ENCODE measurements around the gene PRDM5. TPM values are rescaled to one million over a fixed set of nuclear protein-coding genes. Genes with fewer than 3 reads are reported as not detected.

Gene PRDM5
- total RNA-seq, 2 experiments from 2014 or later: 0.23 TPM; not detected in 1

DNA sequence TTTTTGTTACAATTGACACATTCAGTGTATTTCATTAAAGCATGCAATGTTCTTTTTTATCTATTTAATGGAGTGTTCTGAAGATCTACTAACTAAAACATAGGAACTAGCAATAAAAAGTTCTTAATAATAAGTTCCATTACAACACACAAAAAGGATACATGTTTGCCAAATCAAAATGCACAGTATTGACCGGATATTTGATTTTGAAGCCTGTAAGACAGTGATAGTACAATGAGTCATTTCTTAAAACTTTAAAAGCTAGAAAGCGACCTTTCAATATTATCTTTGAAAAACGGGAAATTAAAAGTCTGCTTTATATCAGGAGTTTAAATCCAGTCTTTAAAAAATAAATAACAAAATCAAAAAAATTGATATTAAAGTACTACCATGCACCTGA lies 2.4 kb upstream of the PRDM5 start:
- DNase-seq: no peak
- peaks cover 51% of the 10 kb centered on the region for H3K27me3 Mint-ChIP-seq

DNA sequence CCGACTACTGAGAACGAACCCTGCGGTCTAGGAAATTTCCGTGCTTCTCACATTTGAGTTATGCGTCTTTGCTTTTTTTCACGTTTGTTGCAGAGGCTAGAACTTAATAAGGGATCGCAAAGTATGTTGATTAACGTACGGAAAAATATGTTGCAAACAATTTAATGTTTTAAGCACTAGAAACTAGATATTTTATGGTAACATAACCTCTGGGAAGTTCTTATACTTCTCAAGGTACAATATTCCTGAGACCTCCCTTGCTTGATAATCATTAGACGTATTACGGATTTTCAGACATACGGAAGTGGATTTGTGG lies 639 bp upstream of the PRDM5 start:
- CTCF ChIA-PET: interaction anchor here (1.1 kb wide), 1 partner anchor 127 kb away, joined by 3 read pairs; no protein-coding TSS in a partner anchor
- H3K4me1 Mint-ChIP-seq: peaks cover 9% of the 10 kb centered on the region

More for the DNA sequence above, 2.4 kb upstream of the PRDM5 start:
- no peak overlapping the region for H3K4me3 Mint-ChIP-seq
- ChIA-PET POLR2A (no interaction called here), CTCF (no interaction called here)
- no peaks in the 10 kb centered on the region for H3K9me3 Mint-ChIP-seq
- peaks cover 9% of the 10 kb centered on the region for H3K4me1 Mint-ChIP-seq
- H3K27ac Mint-ChIP-seq: no peak overlapping the region
- H3K36me3 Mint-ChIP-seq (ENCODE audit: low read depth): peaks cover 5% of the 10 kb centered on the region

DNA sequence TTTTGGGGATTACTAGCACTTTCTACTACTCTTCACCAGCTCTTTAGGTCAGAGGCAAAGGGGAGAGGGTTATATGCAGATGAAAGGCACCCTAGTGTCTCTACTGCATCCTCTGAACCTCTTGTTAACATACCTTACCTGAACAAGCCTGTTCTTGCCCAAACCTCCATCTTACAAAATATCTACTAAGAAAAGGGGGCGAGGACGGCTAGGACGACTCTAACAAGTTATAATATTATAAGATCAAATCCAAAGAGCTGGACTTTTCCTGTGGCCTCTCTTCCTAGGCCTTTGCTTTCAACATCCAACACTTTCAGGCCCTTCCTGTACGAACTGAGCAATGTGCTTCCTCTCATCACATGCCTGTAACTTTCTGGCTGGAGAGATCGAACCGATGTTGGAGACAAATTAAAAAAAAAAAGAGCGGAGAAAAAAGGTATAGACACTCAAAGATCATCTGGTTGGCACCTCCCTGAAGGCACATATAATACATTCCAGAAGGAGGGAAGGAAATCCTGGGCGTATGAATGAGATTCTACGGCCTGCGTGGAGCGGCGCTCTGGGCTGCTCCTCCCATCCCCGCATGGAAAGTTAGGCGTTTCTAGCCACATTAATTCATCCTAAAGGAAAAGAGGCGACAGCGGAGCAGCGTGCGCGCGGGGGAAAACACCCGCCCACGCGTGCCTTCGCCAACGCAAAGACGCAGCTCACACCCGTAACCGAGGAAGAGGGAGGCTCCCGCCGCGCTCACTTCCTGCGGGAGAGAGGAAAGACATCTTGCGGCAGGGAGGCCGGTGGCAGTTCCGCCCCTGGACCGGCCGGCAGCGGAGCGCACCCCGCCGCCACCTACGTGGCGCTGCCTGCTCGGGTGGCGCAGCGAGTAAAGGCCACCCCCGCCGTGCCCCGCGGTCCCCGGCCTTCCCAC lies 808 bp downstream of the PRDM5 start:
- H3K9me3 Mint-ChIP-seq: no peaks in the 10 kb centered on the region
- peak; percentile 32 for DNase-seq
- H3K27me3 Mint-ChIP-seq: peaks cover 52% of the 10 kb centered on the region
- peaks cover 5% of the 10 kb centered on the region for H3K36me3 Mint-ChIP-seq (ENCODE audit: low read depth)
- peak overlapping the region; percentile 70 for H3K4me3 Mint-ChIP-seq
- no peak overlapping the region for H3K27ac Mint-ChIP-seq
- CTCF ChIA-PET: no interaction called here
- POLR2A ChIA-PET: no interaction called here
- peaks cover 9% of the 10 kb centered on the region for H3K4me1 Mint-ChIP-seq

More for the DNA sequence above, 639 bp upstream of the PRDM5 start:
- H3K4me3 Mint-ChIP-seq: peak overlapping the region; percentile 58
- POLR2A ChIA-PET: no interaction called here
- H3K27ac Mint-ChIP-seq: no peak overlapping the region
- H3K9me3 Mint-ChIP-seq: no peaks in the 10 kb centered on the region
- H3K36me3 Mint-ChIP-seq (ENCODE audit: low read depth): peaks cover 5% of the 10 kb centered on the region
- H3K27me3 Mint-ChIP-seq: peaks cover 46% of the 10 kb centered on the region
- DNase-seq: no peak

- H3K4me3 Mint-ChIP-seq: no peak overlapping the region
- H3K4me1 Mint-ChIP-seq: peaks cover 9% of the 10 kb centered on the region
- peaks cover 51% of the 10 kb centered on the region for H3K27me3 Mint-ChIP-seq
- CTCF ChIA-PET: no interaction called here
- peaks cover 5% of the 10 kb centered on the region for H3K36me3 Mint-ChIP-seq (ENCODE audit: low read depth)
- H3K9me3 Mint-ChIP-seq: no peaks in the 10 kb centered on the region
- H3K27ac Mint-ChIP-seq: no peak overlapping the region
- no peak for DNase-seq
- POLR2A ChIA-PET: no interaction called here
These were observed 1.9 kb downstream of the PRDM5 start for GRCh38 chr4:120920666-120921065.

DNA sequence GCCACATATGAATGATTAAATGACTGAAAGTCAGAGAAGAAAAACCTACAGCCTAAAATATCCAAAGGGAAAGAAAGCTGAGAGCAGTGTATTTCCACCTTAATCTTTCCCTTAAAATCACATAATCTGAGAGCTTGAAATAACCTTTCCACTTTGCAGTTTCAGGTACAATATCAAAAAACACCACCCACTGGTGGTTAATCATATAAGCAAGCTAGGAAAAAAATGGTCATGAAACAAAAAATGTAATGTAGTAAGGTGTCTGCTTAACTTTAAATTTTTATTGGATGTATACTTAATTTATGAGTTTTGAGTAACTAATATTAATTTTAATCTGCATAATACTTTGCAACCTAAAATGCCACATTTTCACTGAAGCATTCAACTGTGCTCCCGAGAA lies 3.2 kb downstream of the PRDM5 start:
- H3K4me1 Mint-ChIP-seq: peaks cover 9% of the 10 kb centered on the region
- no peak for DNase-seq
- no peak overlapping the region for H3K27ac Mint-ChIP-seq
- H3K9me3 Mint-ChIP-seq: no peaks in the 10 kb centered on the region
- ChIA-PET CTCF (no interaction called here), POLR2A (no interaction called here)
- H3K27me3 Mint-ChIP-seq: peaks cover 51% of the 10 kb centered on the region
- no peak overlapping the region for H3K4me3 Mint-ChIP-seq
- H3K36me3 Mint-ChIP-seq (ENCODE audit: low read depth): peaks cover 5% of the 10 kb centered on the region

GRCh38 chr4:120918788-120919187 lies 3.7 kb downstream of the PRDM5 start:
- DNase-seq: no peak
- Mint-ChIP-seq H3K4me3 (no peak overlapping the region), H3K9me3 (no peaks in the 10 kb centered on the region), H3K4me1 (peaks cover 9% of the 10 kb centered on the region), H3K27me3 (peaks cover 45% of the 10 kb centered on the region), H3K36me3 (ENCODE audit: low read depth) (peaks cover 5% of the 10 kb centered on the region), H3K27ac (no peak overlapping the region)
- POLR2A ChIA-PET: no interaction called here
- CTCF ChIA-PET: no interaction called here

DNA sequence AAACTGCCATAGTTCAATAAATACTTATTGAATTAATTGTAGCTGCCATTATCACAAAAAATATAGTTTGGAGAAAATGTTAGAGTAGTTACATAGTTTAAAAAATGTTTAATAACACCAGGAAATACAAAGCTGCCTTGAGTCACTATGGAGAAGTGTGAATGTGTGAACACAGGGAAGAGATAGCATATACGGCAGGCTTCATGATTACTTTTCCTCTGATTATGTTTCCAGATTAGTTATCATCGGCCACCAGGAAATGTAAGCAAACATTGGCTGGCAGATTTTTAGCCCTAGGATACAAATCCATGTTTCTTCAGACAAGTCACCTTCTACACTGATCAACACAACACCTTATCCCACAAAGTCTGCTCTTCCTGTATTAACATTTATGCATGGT lies 4.4 kb downstream of the PRDM5 start:
- DNase-seq: no peak
- Mint-ChIP-seq H3K36me3 (ENCODE audit: low read depth) (peaks cover 5% of the 10 kb centered on the region), H3K4me3 (no peak overlapping the region), H3K27ac (no peak overlapping the region), H3K9me3 (no peaks in the 10 kb centered on the region), H3K4me1 (peaks cover 8% of the 10 kb centered on the region), H3K27me3 (peaks cover 41% of the 10 kb centered on the region)
- ChIA-PET CTCF (no interaction called here), POLR2A (no interaction called here)

DNA sequence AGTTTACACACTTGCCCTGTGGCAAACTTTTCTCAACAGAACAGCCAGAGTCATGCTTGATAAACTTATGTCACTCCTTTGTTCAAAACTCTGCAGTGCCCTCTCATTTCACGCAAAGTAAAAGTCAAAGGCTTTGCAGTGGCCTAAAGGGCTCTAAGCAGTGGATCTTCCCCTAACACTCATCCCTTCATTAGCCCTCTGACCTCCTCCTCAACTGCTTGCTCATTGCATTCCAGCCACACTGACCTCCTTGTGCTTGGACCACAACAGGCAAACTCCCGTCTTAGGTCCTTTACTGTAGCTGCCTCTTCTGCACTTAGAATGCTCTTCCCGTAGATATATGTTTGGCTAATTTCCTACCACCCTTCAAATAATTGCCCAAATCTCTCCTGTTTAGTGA lies 5.6 kb downstream of the PRDM5 start:
- ChIA-PET POLR2A (no interaction called here), CTCF (no interaction called here)
- peaks cover 37% of the 10 kb centered on the region for H3K27me3 Mint-ChIP-seq
- no peaks in the 10 kb centered on the region for H3K9me3 Mint-ChIP-seq
- H3K4me3 Mint-ChIP-seq: no peak overlapping the region
- no peak overlapping the region for H3K27ac Mint-ChIP-seq
- H3K4me1 Mint-ChIP-seq: peaks cover 5% of the 10 kb centered on the region
- DNase-seq: no peak
- peaks cover 4% of the 10 kb centered on the region for H3K36me3 Mint-ChIP-seq (ENCODE audit: low read depth)

GRCh38 chr4:120915336-120915735 lies 7.2 kb downstream of the PRDM5 start:
- no peak overlapping the region for H3K4me3 Mint-ChIP-seq

GRCh38 chr4:120903419-120903818 lies 19.1 kb downstream of the PRDM5 start:
- POLR2A ChIA-PET: no interaction called here
- Mint-ChIP-seq H3K4me3 (no peak overlapping the region), H3K27ac (no peak overlapping the region), H3K36me3 (ENCODE audit: low read depth) (no peaks in the 10 kb centered on the region), H3K27me3 (peaks cover 11% of the 10 kb centered on the region), H3K9me3 (no peaks in the 10 kb centered on the region), H3K4me1 (no peaks in the 10 kb centered on the region)
- DNase-seq: no peak
- CTCF ChIA-PET: no interaction called here

More at GRCh38 chr4:120915336-120915735, 7.2 kb downstream of the PRDM5 start:
- Mint-ChIP-seq H3K36me3 (ENCODE audit: low read depth) (no peaks in the 10 kb centered on the region), H3K9me3 (no peaks in the 10 kb centered on the region), H3K4me1 (no peaks in the 10 kb centered on the region), H3K27me3 (peaks cover 30% of the 10 kb centered on the region), H3K27ac (no peak overlapping the region)
- ChIA-PET CTCF (no interaction called here), POLR2A (no interaction called here)
- no peak for DNase-seq

GRCh38 chr4:120902925-120903324 lies 19.6 kb downstream of the PRDM5 start:
- Mint-ChIP-seq H3K27me3 (peaks cover 11% of the 10 kb centered on the region), H3K36me3 (ENCODE audit: low read depth) (no peaks in the 10 kb centered on the region), H3K9me3 (no peaks in the 10 kb centered on the region), H3K27ac (no peak overlapping the region), H3K4me3 (no peak overlapping the region), H3K4me1 (no peaks in the 10 kb centered on the region)
- ChIA-PET POLR2A (no interaction called here), CTCF (no interaction called here)
- no peak for DNase-seq

GRCh38 chr4:120901731-120902130 lies 20.8 kb downstream of the PRDM5 start:
- CTCF ChIA-PET: no interaction called here
- no peaks in the 10 kb centered on the region for H3K9me3 Mint-ChIP-seq
- POLR2A ChIA-PET: no interaction called here
- peaks cover 9% of the 10 kb centered on the region for H3K27me3 Mint-ChIP-seq
- no peaks in the 10 kb centered on the region for H3K4me1 Mint-ChIP-seq
- no peaks in the 10 kb centered on the region for H3K36me3 Mint-ChIP-seq (ENCODE audit: low read depth)
- no peak overlapping the region for H3K4me3 Mint-ChIP-seq
- no peak overlapping the region for H3K27ac Mint-ChIP-seq
- no peak for DNase-seq

DNA sequence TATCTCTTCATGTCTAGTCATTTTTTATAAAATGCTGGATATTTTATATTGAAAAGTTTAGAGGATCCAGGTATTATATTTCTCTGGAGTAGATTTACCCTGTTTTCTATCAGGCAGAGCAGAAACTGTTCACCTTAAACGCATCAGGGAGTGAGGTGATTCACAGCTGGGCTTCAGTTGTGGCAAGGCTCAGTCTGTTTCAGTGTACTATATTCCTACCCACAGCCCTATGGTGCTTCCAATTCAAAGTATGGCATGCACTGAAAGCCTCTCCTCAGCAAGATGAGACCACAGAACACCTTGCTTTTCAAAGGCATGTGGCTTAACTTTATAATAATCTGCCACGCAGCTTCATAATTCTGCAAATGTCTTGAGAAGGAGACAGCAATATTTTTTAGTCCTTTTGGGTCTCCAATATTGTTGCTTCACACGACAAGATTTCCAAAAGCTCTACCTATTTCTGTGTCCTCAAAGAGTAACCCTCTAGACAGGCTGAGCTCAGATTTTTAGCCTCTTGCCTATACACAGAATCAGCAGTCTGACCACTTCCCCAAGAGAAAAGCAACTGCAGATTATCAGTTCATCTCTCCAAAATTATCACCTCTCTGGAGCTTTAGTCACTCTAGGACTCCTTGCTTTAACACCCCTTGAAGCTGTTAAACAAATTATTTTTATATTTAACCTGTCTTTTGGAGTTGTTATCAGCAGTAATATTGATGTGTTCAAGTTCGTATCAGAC lies 24.4 kb downstream of the PRDM5 start:
- Mint-ChIP-seq H3K9me3 (no peaks in the 10 kb centered on the region), H3K27me3 (peaks cover 18% of the 10 kb centered on the region), H3K36me3 (ENCODE audit: low read depth) (no peaks in the 10 kb centered on the region), H3K4me1 (no peaks in the 10 kb centered on the region), H3K27ac (no peak overlapping the region), H3K4me3 (no peak overlapping the region)
- DNase-seq: no peak
- CTCF ChIA-PET: interaction anchor here (1.2 kb wide), 1 partner anchor 409 kb away, joined by 3 read pairs; no protein-coding TSS in a partner anchor
- POLR2A ChIA-PET: no interaction called here

DNA sequence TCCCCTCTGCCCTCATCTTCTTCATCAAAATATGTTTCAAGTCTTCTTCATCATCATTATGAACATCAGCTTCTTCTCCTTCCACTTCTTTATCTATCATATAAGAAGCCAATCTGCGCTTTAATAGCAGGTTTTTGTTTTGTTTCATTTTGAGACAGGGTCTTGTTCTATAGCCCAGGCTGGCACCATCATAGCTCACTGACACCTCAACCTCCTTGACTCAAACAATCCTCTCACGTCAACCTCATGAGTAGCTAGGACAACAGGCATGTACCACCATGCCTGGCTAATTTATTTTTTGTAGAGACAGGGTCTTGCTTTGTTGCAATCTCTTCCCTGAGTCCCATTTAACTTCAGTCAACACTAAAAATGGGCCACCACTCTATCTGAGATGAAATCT lies 27.0 kb downstream of the PRDM5 start:
- no peak for DNase-seq
- H3K4me3 Mint-ChIP-seq: no peak overlapping the region
- H3K4me1 Mint-ChIP-seq: no peaks in the 10 kb centered on the region
- ChIA-PET CTCF (no interaction called here), POLR2A (no interaction called here)
- H3K9me3 Mint-ChIP-seq: no peaks in the 10 kb centered on the region
- no peaks in the 10 kb centered on the region for H3K36me3 Mint-ChIP-seq (ENCODE audit: low read depth)
- no peak overlapping the region for H3K27ac Mint-ChIP-seq
- H3K27me3 Mint-ChIP-seq: peaks cover 15% of the 10 kb centered on the region

All from activated CD4-positive, alpha-beta memory T cell treated with anti-CD3 and anti-CD28 coated beads, Interleukin-2, amount 10 ng/mL, durations not matched to agents 7 days and 5 days (primary cell).